ENCODE results near the gene STK38. TPM values are rescaled to one million over a fixed set of nuclear protein-coding genes. Genes with fewer than 3 reads are reported as not detected.

STK38 gene
- total RNA-seq, 1 experiment from 2014 or later: 20.1 TPM

DNA sequence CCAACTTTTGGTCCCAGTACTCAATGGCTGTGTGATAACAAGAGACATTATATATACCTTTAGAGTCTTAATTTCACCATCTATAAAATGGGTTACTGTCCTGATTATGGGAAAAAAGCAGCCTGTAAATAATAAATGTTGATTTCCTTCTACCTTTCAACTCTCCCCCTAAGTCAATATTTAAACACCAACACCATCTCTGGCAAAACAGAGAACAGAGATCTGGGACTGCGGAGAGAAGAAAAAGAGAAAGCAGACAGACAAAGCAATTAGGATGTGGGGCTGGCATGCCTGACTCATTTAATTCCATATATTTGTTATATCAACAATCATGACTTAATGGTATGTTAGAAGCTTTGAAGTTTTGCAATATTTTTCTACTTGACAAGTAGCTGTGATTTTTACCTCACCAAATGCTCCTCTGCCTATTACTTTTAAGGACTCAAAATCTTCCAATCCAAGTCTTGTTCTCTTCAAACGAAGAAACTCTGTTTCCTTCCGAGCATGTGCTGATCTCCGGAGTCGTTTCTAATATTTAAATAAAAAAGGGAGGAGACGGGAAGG is 23.3 kb downstream of the STK38 start:
- TF ChIP-seq, protein P1, sequence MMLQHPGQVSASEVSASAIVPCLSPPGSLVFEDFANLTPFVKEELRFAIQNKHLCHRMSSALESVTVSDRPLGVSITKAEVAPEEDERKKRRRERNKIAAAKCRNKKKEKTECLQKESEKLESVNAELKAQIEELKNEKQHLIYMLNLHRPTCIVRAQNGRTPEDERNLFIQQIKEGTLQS (IDR thresholded peaks at IDR 0.05): no peak
- TF ChIP-seq JUND (IDR thresholded peaks at IDR 0.05): no peak
- TF ChIP-seq, protein P2, sequence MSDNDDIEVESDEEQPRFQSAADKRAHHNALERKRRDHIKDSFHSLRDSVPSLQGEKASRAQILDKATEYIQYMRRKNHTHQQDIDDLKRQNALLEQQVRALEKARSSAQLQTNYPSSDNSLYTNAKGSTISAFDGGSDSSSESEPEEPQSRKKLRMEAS (IDR thresholded peaks at IDR 0.05): no peak
- H3K9me2 ChIP-seq (ENCODE audit: insufficient read depth): no peaks in the 10 kb centered on the region

DNA sequence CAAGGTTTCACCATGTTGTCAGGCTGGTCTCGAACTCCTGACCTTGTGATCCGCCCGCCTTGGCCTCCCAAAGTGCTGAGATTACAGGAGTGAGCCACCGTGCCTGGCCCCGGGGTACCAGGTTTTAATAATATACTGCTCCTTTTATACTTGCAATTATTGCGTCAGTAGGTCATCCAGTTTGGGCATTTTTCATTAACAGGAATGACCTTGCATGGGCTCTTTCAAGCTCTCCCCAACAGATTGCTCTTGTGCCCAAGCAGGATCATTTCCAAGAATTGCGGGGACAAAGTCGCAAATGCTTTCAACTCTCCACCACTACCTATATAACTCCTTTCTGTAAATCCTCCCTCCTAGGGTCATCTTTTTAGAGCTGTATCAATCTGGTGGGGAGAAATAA is 23.8 kb downstream of the STK38 start:
- ChIA-PET RAD21 (ENCODE audit: low non-redundant PET in 1 of 2, low total read pairs in 2 of 2, uncharacterized antibody in 2 of 2, unreplicated experiment in 2 of 2) (no interaction called here), CTCF (no interaction called here)
- peaks cover 19 to 37% of the 10 kb centered on the region in 2 experiments for H3K36me3 ChIP-seq (ENCODE audit: control insufficient read depth in 1 of 2, insufficient read depth in 2 of 2, low read length in 2 of 2)
- TF ChIP-seq EZH2 (IDR thresholded peaks at IDR 0.05) (no peak), EZH2phosphoT487 (IDR thresholded peaks at IDR 0.05; ENCODE audit: borderline replicate concordance) (no peak), CBX3 (IDR thresholded peaks at IDR 0.05; ENCODE audit: low read depth) (no peak), SRF (IDR thresholded peaks at IDR 0.05; ENCODE audit: low read depth) (no peak), ZNF274 (IDR thresholded peaks at IDR 0.05; ENCODE audit: low read depth, low read length) (no peak), SP1 (IDR thresholded peaks at IDR 0.05; ENCODE audit: low read depth) (no peak)
- TF ChIP-seq, protein P2 (IDR thresholded peaks at IDR 0.05): no peak
- TF ChIP-seq, protein P3, sequence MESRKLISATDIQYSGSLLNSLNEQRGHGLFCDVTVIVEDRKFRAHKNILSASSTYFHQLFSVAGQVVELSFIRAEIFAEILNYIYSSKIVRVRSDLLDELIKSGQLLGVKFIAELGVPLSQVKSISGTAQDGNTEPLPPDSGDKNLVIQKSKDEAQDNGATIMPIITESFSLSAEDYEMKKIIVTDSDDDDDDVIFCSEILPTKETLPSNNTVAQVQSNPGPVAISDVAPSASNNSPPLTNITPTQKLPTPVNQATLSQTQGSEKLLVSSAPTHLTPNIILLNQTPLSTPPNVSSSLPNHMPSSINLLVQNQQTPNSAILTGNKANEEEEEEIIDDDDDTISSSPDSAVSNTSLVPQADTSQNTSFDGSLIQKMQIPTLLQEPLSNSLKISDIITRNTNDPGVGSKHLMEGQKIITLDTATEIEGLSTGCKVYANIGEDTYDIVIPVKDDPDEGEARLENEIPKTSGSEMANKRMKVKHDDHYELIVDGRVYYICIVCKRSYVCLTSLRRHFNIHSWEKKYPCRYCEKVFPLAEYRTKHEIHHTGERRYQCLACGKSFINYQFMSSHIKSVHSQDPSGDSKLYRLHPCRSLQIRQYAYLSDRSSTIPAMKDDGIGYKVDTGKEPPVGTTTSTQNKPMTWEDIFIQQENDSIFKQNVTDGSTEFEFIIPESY (IDR thresholded peaks at IDR 0.05; ENCODE audit: extremely low read depth, insufficient replicate concordance, low read length): no peak
- TF ChIP-seq, protein P4, sequence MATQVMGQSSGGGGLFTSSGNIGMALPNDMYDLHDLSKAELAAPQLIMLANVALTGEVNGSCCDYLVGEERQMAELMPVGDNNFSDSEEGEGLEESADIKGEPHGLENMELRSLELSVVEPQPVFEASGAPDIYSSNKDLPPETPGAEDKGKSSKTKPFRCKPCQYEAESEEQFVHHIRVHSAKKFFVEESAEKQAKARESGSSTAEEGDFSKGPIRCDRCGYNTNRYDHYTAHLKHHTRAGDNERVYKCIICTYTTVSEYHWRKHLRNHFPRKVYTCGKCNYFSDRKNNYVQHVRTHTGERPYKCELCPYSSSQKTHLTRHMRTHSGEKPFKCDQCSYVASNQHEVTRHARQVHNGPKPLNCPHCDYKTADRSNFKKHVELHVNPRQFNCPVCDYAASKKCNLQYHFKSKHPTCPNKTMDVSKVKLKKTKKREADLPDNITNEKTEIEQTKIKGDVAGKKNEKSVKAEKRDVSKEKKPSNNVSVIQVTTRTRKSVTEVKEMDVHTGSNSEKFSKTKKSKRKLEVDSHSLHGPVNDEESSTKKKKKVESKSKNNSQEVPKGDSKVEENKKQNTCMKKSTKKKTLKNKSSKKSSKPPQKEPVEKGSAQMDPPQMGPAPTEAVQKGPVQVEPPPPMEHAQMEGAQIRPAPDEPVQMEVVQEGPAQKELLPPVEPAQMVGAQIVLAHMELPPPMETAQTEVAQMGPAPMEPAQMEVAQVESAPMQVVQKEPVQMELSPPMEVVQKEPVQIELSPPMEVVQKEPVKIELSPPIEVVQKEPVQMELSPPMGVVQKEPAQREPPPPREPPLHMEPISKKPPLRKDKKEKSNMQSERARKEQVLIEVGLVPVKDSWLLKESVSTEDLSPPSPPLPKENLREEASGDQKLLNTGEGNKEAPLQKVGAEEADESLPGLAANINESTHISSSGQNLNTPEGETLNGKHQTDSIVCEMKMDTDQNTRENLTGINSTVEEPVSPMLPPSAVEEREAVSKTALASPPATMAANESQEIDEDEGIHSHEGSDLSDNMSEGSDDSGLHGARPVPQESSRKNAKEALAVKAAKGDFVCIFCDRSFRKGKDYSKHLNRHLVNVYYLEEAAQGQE (IDR thresholded peaks at IDR 0.05; ENCODE audit: low read depth): no peak
- TF ChIP-seq, protein P1 (IDR thresholded peaks at IDR 0.05): no peak

More for the DNA sequence above, 23.3 kb downstream of the STK38 start:
- peaks cover 18 to 37% of the 10 kb centered on the region in 2 experiments for H3K36me3 ChIP-seq (ENCODE audit: control insufficient read depth in 1 of 2, insufficient read depth in 2 of 2, low read length in 2 of 2)
- BruUV-seq (replicated peaks): no TSS peak
- CTCF ChIA-PET: no interaction called here
- H3K27me3 ChIP-seq (ENCODE audit: insufficient read depth, low read length): no peaks in the 10 kb centered on the region
- no peak overlapping the region for H2AFZ ChIP-seq (ENCODE audit: low read depth, low read length, poor library complexity, severe bottlenecking)
- H3K9ac ChIP-seq (ENCODE audit: low read length): no peak overlapping the region
- H3K9me3 ChIP-seq (ENCODE audit: control insufficient read depth in 1 of 2, insufficient read depth in 1 of 2, low read depth in 1 of 2, low read length in 2 of 2): no peaks in the 10 kb centered on the region
- ATAC-seq (no peak), DNase-seq (ENCODE audit: low read depth, low spot score) (no peak)
- H3K4me3 ChIP-seq (replicated peaks in 1 of 2; ENCODE audit: low read depth in 1 of 2, low read length in 2 of 2): no peak overlapping the region
- H3K4me2 ChIP-seq (ENCODE audit: low read length): no peak overlapping the region
- intact Hi-C loops (cut with micrococcal nuclease): no loop called here
- POLR2A ChIA-PET: no interaction called here
- RAD21 ChIA-PET (ENCODE audit: low non-redundant PET in 1 of 2, low total read pairs in 2 of 2, uncharacterized antibody in 2 of 2, unreplicated experiment in 2 of 2): no interaction called here
- H3K79me2 ChIP-seq (ENCODE audit: insufficient read depth, low read length): no peaks in the 10 kb centered on the region
- no peaks in the 10 kb centered on the region for H3K4me1 ChIP-seq (ENCODE audit: control insufficient read depth in 1 of 2, insufficient read depth in 2 of 2, low read length in 2 of 2)
- no peaks in the 10 kb centered on the region for H4K20me1 ChIP-seq (ENCODE audit: insufficient read depth)
- no peak overlapping the region for H3K27ac ChIP-seq (ENCODE audit: low read depth, low read length)

More for the DNA sequence above, 23.8 kb downstream of the STK38 start:
- no peak overlapping the region for H3K4me3 ChIP-seq (replicated peaks in 1 of 2; ENCODE audit: low read depth in 1 of 2, low read length in 2 of 2)
- no peak overlapping the region for H2AFZ ChIP-seq (ENCODE audit: low read depth, low read length, poor library complexity, severe bottlenecking)
- no TSS peak for BruUV-seq (replicated peaks)
- H3K4me2 ChIP-seq (ENCODE audit: low read length): no peak overlapping the region
- H3K9me3 ChIP-seq (ENCODE audit: control insufficient read depth in 1 of 2, insufficient read depth in 1 of 2, low read depth in 1 of 2, low read length in 2 of 2): no peaks in the 10 kb centered on the region
- no peak overlapping the region for H3K9ac ChIP-seq (ENCODE audit: low read length)
- no peaks in the 10 kb centered on the region for H4K20me1 ChIP-seq (ENCODE audit: insufficient read depth)
- H3K79me2 ChIP-seq (ENCODE audit: insufficient read depth, low read length): no peaks in the 10 kb centered on the region
- DNase-seq (ENCODE audit: low read depth, low spot score) (no peak), ATAC-seq (no peak)
- no peak overlapping the region for H3K27ac ChIP-seq (ENCODE audit: low read depth, low read length)
- H3K9me2 ChIP-seq (ENCODE audit: insufficient read depth): no peaks in the 10 kb centered on the region
- POLR2A ChIA-PET: no interaction called here
- H3K27me3 ChIP-seq (ENCODE audit: insufficient read depth, low read length): no peaks in the 10 kb centered on the region
- intact Hi-C loops (cut with micrococcal nuclease): no loop called here
- no peaks in the 10 kb centered on the region for H3K4me1 ChIP-seq (ENCODE audit: control insufficient read depth in 1 of 2, insufficient read depth in 2 of 2, low read length in 2 of 2)

Data from HCT116 (cell line).